Spinal cord (tissue), 10 donors: ENCODE measurements around the gene NCS1. TPM values are rescaled to one million over a fixed set of nuclear protein-coding genes. Genes with fewer than 3 reads are reported as not detected.

ENCODE experiments used
- DNase-seq, 6 donors: peaks; one replicate each; pipeline versions ENCODE4 v3.0.0 to v3.0.0-alpha.2; 2013 to 2015; ENCODE audit warnings: low spot score in 6 of 6, low read depth in 4 of 6
- H3K27ac ChIP-seq: one replicate; pipeline ENCODE4 v1.5.1; 2013; ENCODE audit warnings: low read depth, low read length, control low read depth
- H3K27me3 ChIP-seq: one replicate; pipeline ENCODE4 v1.6.1; 2013; ENCODE audit warnings: low read length; ENCODE audit not compliant: control insufficient read depth, insufficient read depth
- H3K36me3 ChIP-seq: one replicate; pipeline ENCODE4 v1.6.1; 2013; ENCODE audit warnings: low read length; ENCODE audit not compliant: control insufficient read depth, insufficient read depth
- H3K4me1 ChIP-seq: one replicate; pipeline ENCODE4 v1.6.1; 2013; ENCODE audit warnings: low read length; ENCODE audit not compliant: control insufficient read depth, insufficient read depth
- H3K4me3 ChIP-seq: one replicate; pipeline ENCODE4 v1.5.1; 2013; ENCODE audit warnings: low read depth, low read length, control low read depth
- H3K9me3 ChIP-seq: one replicate; pipeline ENCODE4 v1.6.1; 2013; ENCODE audit warnings: low read length; ENCODE audit not compliant: control insufficient read depth, insufficient read depth
- WGBS: methylation state at CpG from one replicate; pipeline ENCODE4 v1.1.5; 2013; ENCODE audit warnings: missing lambda C conversion rate; ENCODE audit not compliant: insufficient coverage; 5-methylcytosine and 5-hydroxymethylcytosine counted together
- polyA plus RNA-seq, 2 donors: library from polyadenylated mRNA; unstranded; fragments of 120-200 nt; gene quantifications; one replicate each; pipeline ENCODE4 v1.2.1, GENCODE V29; 2013; ENCODE audit not compliant: insufficient read length in 2 of 2
- total RNA-seq, 2 donors: library from RNA; depleted of rRNA in 1 of 2; stranded (reverse); fragments of 120-200 nt in 1 of 2; fragments of >200 nt in 1 of 2; gene quantifications; one replicate each; pipeline versions ENCODE4 v1.2.3 to v1.2.4, GENCODE V29; 2013 to 2014
- donor health status: healthy.

NCS1 gene
- total and polyA plus RNA-seq, 4 donors = 47.6 to 197 (median 145) TPM

- DNase-seq = no peak
- Histone ChIP-seq H3K27me3 (no peaks in the 10 kb centered on the region), H3K36me3 (peaks cover 56% of the 10 kb centered on the region), H3K9me3 (no peaks in the 10 kb centered on the region), H3K4me1 (peaks cover 71% of the 10 kb centered on the region), H3K4me3 (no peak overlapping the region), H3K27ac (peak overlapping the region; percentile 22)
- WGBS = 57% methylated on average over 4 of the region's 5 CpGs
Measured at GRCh38 chr9:130205912-130206311, 33.7 kb downstream of the NCS1 start.

DNA sequence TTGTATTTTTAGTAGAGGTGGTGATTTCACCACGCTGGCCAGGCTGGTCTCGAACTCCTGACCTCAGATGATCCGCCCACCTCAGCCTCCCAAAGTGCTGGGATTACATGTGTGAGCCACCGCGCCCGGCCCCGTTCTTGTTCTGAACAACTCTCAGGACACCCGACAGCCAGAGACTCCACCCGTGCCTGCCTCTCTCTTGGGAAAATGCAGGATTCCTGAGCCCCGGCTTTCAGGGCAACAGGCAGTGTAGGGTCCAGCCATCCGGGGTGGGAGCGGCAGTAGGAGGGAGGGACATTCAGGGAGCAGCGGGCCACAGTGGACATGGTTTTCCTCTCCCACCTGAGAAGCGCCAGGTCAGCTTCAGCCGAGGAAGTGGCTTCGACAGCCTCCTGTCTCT lies 34.4 kb downstream of the NCS1 start:
- no peak overlapping the region for H3K4me3 ChIP-seq
- 92% methylated on average over 14 of the region's 16 CpGs for WGBS
- H3K4me1 ChIP-seq = peaks cover 64% of the 10 kb centered on the region
- no peaks in the 10 kb centered on the region for H3K9me3 ChIP-seq
- no peak for DNase-seq
- H3K27ac ChIP-seq = no peak overlapping the region
- no peaks in the 10 kb centered on the region for H3K27me3 ChIP-seq
- H3K36me3 ChIP-seq = peaks cover 58% of the 10 kb centered on the region

DNA sequence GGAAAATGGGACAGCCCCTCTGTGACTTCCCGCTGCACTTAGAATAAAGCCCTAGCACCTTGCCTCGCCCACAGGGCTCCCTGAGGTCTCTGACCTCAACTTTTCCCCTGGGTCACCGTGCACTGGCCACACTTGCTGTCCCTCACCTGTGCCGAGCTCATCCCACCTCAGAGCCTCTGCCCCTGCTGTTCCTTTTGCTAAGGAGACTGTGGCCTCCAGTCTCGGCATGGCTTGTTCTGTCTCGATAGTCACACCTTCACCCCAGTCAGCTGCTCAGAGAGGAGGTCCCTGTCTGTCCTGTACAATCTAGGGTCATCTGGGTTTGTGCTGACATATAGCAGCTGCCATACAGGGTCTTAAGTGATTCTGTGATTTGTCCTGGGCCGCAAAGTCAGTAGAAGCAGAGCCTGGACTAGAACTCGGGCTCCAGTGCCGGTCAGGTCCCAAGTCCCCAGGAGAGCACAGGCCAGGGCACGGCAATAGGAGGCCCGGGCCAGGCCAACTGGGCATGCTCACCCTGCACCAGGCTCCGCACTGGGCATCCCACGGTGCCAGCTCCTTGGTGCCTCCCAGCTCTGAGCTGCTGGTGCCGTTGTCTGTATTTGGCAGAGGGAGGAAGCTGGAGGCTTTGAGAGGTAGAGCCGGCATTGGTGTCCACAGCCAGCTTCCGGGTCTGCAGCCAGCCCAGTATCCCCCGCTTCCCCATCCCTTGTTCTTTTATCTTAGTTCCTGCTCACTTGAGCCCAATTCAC lies 35.2 kb downstream of the NCS1 start:
- H3K27me3 ChIP-seq = no peaks in the 10 kb centered on the region
- peaks cover 58% of the 10 kb centered on the region for H3K36me3 ChIP-seq
- H3K4me1 ChIP-seq = peaks cover 56% of the 10 kb centered on the region
- H3K27ac ChIP-seq = no peak overlapping the region
- peak in 1 of 6 donors; percentile 42 for DNase-seq
- H3K4me3 ChIP-seq = no peak overlapping the region
- H3K9me3 ChIP-seq = no peaks in the 10 kb centered on the region
- WGBS = 61% methylated on average over 16 of the region's 17 CpGs

- DNase-seq = peak in 1 of 6 donors; percentile 81
- no peak overlapping the region for H3K27ac ChIP-seq
- H3K4me1 ChIP-seq = peaks cover 54% of the 10 kb centered on the region
- H3K27me3 ChIP-seq = no peaks in the 10 kb centered on the region
- H3K36me3 ChIP-seq = peaks cover 56% of the 10 kb centered on the region
- no peak overlapping the region for H3K4me3 ChIP-seq
- 51% methylated on average over 17 of the region's 26 CpGs for WGBS
- H3K9me3 ChIP-seq = no peaks in the 10 kb centered on the region
Measured at GRCh38 chr9:130208600-130209347, 36.6 kb downstream of the NCS1 start.

- peaks cover 55% of the 10 kb centered on the region for H3K36me3 ChIP-seq
- H3K27ac ChIP-seq = no peak overlapping the region
- no peak for DNase-seq
- peaks cover 60% of the 10 kb centered on the region for H3K4me1 ChIP-seq
- H3K9me3 ChIP-seq = no peaks in the 10 kb centered on the region
- H3K27me3 ChIP-seq = no peaks in the 10 kb centered on the region
- no peak overlapping the region for H3K4me3 ChIP-seq
- WGBS = 64% methylated on average over 12 of the region's 14 CpGs
Measured at GRCh38 chr9:130209422-130209821, 37.2 kb downstream of the NCS1 start.

GRCh38 chr9:130211548-130212226 lies 39.5 kb downstream of the NCS1 start:
- H3K4me3 ChIP-seq = no peak overlapping the region
- WGBS = 89% methylated on average over 15 of the region's 20 CpGs
- peaks cover 60% of the 10 kb centered on the region for H3K4me1 ChIP-seq
- no peaks in the 10 kb centered on the region for H3K27me3 ChIP-seq
- no peaks in the 10 kb centered on the region for H3K9me3 ChIP-seq
- peaks cover 58% of the 10 kb centered on the region for H3K36me3 ChIP-seq
- DNase-seq = no peak
- H3K27ac ChIP-seq = no peak overlapping the region

DNA sequence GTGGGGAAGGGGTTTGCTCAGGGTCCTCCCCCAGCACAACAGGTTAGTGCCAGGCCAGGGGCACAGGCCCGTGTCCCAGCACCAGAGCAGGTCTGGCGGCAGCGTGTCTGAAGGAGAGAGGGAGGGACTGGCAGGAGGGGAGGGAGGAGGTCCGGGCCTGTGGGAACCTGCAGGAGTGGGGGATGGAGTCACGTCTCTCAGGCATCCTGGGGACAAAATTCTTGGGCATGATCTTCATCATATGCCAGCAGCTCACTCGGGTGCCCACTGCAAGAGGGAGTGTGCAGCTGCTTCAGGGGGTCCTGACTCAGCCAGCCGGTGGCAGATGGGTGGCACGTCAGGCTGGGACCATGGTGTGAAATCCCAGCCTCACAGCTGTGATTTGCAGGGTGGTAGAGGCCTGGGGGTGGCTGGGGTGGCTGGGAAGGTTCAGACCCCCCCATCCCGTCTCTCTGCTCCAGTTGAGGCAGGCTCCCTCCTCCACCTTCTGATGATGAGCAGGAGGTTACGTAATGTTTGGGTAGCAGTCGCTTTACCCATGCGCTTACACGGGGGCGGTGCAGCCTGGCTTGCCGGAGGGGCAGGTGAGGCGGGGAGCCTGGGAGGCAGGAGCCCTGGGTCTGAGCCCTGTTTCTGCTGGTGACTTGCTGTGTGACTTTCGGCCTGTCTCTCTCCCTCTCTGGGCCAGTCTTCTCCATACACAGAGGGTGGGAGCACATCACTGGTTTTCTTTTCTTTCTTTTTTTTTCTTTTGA lies 40.5 kb downstream of the NCS1 start:
- Histone ChIP-seq H3K4me3 (no peak overlapping the region), H3K27ac (no peak overlapping the region), H3K27me3 (no peaks in the 10 kb centered on the region), H3K9me3 (no peaks in the 10 kb centered on the region), H3K4me1 (peaks cover 50% of the 10 kb centered on the region), H3K36me3 (peaks cover 57% of the 10 kb centered on the region)
- 83% methylated on average over 16 of the region's 17 CpGs for WGBS
- no peak for DNase-seq

GRCh38 chr9:130213911-130214761 lies 41.9 kb downstream of the NCS1 start:
- peaks cover 39% of the 10 kb centered on the region for H3K4me1 ChIP-seq
- WGBS = 64% methylated on average over 19 of the region's 19 CpGs
- peaks cover 62% of the 10 kb centered on the region for H3K36me3 ChIP-seq
- H3K27ac ChIP-seq = no peak overlapping the region
- no peak overlapping the region for H3K4me3 ChIP-seq
- H3K9me3 ChIP-seq = no peaks in the 10 kb centered on the region
- DNase-seq = no peak
- no peaks in the 10 kb centered on the region for H3K27me3 ChIP-seq
